Measurements from ENCODE around the gene MYORG. TPM values are rescaled to one million over a fixed set of nuclear protein-coding genes. Genes with fewer than 3 reads are reported as not detected.
A peak's percentile ranks its signal among the peaks of the same experiment; 100 is the strongest.

Gene MYORG
- total and polyA plus RNA-seq, 10 of the 15 experiments (the other 5 are each of a cell fraction or from before 2014, with no cell fraction given) = 0.05 to 0.36 (median 0.10) TPM; not detected in 1

DNA sequence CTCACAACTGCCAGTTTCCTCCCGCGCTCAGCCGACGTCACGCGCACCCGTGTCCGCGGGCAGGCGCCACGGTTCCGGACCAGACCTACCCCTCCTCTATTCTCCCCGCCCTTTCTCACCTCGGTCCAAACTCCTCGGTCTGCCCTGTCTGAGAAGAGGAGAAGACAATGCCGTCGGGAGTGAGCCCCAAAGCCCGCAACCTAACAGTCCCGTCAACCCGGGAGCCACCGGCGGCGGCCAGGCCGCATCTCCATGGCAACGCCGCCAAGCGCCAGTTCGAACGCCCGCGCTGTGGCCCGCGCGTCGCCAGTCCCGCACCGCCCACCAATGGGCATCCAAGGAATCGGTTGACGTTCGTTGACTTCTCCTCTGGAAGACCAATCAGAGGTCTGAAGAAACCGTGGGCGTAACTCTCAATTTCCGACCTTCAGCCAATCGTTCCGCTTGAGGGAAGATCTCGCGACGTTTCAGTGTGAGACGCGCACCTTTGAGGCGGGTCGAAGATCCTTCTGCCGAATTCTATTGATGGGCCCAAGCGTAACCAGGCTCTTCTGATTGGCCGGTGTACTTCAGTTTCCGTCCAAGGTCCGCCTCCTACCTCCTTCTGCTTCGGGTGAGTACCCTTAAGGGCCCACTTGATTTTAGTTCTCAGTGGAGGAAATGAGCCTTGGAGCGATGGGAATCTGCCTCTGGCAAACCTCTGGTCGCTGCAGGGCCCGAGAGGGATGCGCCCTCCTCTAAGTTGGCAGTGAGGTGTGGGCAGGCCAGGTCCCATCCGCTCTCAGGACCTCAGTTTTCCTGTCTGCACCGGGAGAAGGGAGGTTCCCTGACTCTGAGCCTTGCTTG lies 47.5 kb downstream of the MYORG start, which contains the start of the genes KIF24 and NUDT2 (continued):
- TF ChIP-seq, protein P1, sequence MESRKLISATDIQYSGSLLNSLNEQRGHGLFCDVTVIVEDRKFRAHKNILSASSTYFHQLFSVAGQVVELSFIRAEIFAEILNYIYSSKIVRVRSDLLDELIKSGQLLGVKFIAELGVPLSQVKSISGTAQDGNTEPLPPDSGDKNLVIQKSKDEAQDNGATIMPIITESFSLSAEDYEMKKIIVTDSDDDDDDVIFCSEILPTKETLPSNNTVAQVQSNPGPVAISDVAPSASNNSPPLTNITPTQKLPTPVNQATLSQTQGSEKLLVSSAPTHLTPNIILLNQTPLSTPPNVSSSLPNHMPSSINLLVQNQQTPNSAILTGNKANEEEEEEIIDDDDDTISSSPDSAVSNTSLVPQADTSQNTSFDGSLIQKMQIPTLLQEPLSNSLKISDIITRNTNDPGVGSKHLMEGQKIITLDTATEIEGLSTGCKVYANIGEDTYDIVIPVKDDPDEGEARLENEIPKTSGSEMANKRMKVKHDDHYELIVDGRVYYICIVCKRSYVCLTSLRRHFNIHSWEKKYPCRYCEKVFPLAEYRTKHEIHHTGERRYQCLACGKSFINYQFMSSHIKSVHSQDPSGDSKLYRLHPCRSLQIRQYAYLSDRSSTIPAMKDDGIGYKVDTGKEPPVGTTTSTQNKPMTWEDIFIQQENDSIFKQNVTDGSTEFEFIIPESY (IDR thresholded peaks at IDR 0.05) = no peak
- TF ChIP-seq SREBF2 (IDR thresholded peaks at IDR 0.05; ENCODE audit: low read length) (no peak), MYC (IDR thresholded peaks at IDR 0.05; ENCODE audit: insufficient read depth, insufficient read length, insufficient replicate concordance, low read length, severe bottlenecking) (no peak), EED (IDR thresholded peaks at IDR 0.05; ENCODE audit: low read depth) (peak; percentile 50; the same call in 1 of the 2 replicates)

DNA sequence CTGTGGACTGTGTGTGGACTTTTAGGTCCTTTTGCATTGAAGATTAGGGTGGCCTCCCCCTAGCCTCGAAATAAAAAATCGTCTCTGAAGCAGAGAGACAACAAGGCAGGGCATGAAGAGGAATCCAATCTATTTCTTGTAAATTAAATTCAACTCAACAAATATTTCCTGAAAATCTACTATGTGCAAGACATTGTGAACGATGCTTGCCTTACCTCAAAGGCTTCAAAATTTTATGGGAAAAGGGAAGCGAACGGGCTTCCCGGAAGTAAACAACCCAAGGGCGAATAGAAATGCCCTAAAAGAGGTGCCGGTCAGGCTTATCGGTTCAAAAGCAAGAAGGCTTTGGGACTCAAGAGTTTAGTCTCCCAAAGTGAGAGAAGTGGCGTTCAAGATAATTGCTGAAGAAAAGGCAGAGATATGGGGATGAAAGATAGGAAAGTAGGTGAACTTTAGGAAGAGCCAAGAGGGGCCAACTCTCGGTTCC lies 48.2 kb downstream of the MYORG start:
- ChIA-PET POLR2A (interaction anchor here (0.6 to 1.7 kb wide), 3 partner anchors 9 to 150 kb away, joined by 4 read pairs; partner anchors contain the start of gene UBAP1), CTCF (interaction anchor here (0.8 to 1.4 kb wide), 3 partner anchors 51 to 75 kb away, joined by 3 to 5 read pairs (median 3); no protein-coding TSS in a partner anchor), RAD21 (ENCODE audit: unreplicated experiment) (no interaction called here), SMC1A (ENCODE audit: uncharacterized antibody, unreplicated experiment) (interaction anchor here (1.1 kb wide), 1 partner anchor 49 kb away, joined by 3 read pairs; no protein-coding TSS in a partner anchor)
- Histone ChIP-seq H3K9me3 (replicated peaks; ENCODE audit: control insufficient read depth, insufficient read depth, low read length) (no peaks in the 10 kb centered on the region), H3K36me3 (ENCODE audit: control insufficient read depth in 2 of 2, insufficient read depth in 2 of 2, low read length in 1 of 2) (no peaks in the 10 kb centered on the region), H4K20me1 (ENCODE audit: control insufficient read depth, insufficient read depth) (no peaks in the 10 kb centered on the region), H3K9ac (ENCODE audit: control insufficient read depth, insufficient read depth, low read length) (peak overlapping the region; percentile 73), H2AFZ (ENCODE audit: control insufficient read depth, low read depth, low read length) (peak overlapping the region; percentile 94), H3K27ac (ENCODE audit: control insufficient read depth, insufficient read depth) (peak overlapping the region; percentile 82), H3K4me2 (ENCODE audit: control insufficient read depth, insufficient read depth) (peak overlapping the region; percentile 81), H3K4me3 (peak overlapping the region; percentile 84), H3K27me3 (replicated peaks in 1 of 2; ENCODE audit: control insufficient read depth in 2 of 2, insufficient read depth in 2 of 2, low read length in 1 of 2) (no peaks in the 10 kb centered on the region), H3K4me1 (ENCODE audit: control insufficient read depth, insufficient read depth, low read length) (no peaks in the 10 kb centered on the region; the same call in 1 of the 2 replicates), H3K79me2 (ENCODE audit: control insufficient read depth, insufficient read depth, low read length) (peaks cover 11% of the 10 kb centered on the region)
- TSS peak; percentile 84 for BruUV-seq (replicated peaks)
- FAIRE-seq = no peak
- ATAC-seq = no peak
- under 1% methylated on average over 11 of the region's 11 CpGs for WGBS (ENCODE audit: insufficient coverage, insufficient replicate concordance, low lambda C conversion rate, missing lambda C conversion rate)
- in situ Hi-C loops (cut with MboI) = no loop called here
- intact Hi-C loops (cut with micrococcal nuclease; ENCODE audit: unreplicated experiment) = no loop called here
- peak; percentile 5 for DNase-seq (ENCODE audit: low read depth, low spot score)
- TF ChIP-seq TAF1 (IDR thresholded peaks at IDR 0.05; ENCODE audit: borderline replicate concordance, low read depth, low read length) = 0 out of 2 replicates have a peak, but pooled peaks have one; percentile 49
- TF ChIP-seq POLR2AphosphoS2 (IDR thresholded peaks at IDR 0.05; ENCODE audit: low read depth, low read length) = no peak
- no peak for TF ChIP-seq TARDBP (IDR thresholded peaks at IDR 0.05; ENCODE audit: borderline replicate concordance)
- no peak for TF ChIP-seq ZZZ3 (IDR thresholded peaks at IDR 0.05; ENCODE audit: control insufficient read depth, insufficient read length, low read depth)
- TF ChIP-seq TCF12 (IDR thresholded peaks at IDR 0.05; ENCODE audit: low read depth, low read length) = no peak
- no peak for TF ChIP-seq SP1 (IDR thresholded peaks at IDR 0.05; ENCODE audit: low read depth, low read length)
- TF ChIP-seq, protein P2, sequence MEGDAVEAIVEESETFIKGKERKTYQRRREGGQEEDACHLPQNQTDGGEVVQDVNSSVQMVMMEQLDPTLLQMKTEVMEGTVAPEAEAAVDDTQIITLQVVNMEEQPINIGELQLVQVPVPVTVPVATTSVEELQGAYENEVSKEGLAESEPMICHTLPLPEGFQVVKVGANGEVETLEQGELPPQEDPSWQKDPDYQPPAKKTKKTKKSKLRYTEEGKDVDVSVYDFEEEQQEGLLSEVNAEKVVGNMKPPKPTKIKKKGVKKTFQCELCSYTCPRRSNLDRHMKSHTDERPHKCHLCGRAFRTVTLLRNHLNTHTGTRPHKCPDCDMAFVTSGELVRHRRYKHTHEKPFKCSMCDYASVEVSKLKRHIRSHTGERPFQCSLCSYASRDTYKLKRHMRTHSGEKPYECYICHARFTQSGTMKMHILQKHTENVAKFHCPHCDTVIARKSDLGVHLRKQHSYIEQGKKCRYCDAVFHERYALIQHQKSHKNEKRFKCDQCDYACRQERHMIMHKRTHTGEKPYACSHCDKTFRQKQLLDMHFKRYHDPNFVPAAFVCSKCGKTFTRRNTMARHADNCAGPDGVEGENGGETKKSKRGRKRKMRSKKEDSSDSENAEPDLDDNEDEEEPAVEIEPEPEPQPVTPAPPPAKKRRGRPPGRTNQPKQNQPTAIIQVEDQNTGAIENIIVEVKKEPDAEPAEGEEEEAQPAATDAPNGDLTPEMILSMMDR (IDR thresholded peaks at IDR 0.05 in 2 of 3, conservative IDR thresholded peaks at IDR 0.05 in 1 of 3; ENCODE audit: control insufficient read depth in 2 of 3, extremely low read depth in 1 of 3, insufficient read depth in 1 of 3, low read depth in 3 of 3, low read length in 3 of 3) = no peak
- no peak for TF ChIP-seq RUNX3 (IDR thresholded peaks at IDR 0.05; ENCODE audit: low read length)
- TF ChIP-seq ZNF24 (IDR thresholded peaks at IDR 0.05) = no peak
- TF ChIP-seq, protein P3, sequence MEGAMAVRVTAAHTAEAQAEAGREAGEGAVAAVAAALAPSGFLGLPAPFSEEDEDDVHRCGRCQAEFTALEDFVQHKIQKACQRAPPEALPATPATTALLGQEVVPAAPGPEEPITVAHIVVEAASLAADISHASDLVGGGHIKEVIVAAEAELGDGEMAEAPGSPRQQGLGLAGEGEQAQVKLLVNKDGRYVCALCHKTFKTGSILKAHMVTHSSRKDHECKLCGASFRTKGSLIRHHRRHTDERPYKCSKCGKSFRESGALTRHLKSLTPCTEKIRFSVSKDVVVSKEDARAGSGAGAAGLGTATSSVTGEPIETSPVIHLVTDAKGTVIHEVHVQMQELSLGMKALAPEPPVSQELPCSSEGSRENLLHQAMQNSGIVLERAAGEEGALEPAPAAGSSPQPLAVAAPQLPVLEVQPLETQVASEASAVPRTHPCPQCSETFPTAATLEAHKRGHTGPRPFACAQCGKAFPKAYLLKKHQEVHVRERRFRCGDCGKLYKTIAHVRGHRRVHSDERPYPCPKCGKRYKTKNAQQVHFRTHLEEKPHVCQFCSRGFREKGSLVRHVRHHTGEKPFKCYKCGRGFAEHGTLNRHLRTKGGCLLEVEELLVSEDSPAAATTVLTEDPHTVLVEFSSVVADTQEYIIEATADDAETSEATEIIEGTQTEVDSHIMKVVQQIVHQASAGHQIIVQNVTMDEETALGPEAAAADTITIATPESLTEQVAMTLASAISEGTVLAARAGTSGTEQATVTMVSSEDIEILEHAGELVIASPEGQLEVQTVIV (IDR thresholded peaks at IDR 0.05; ENCODE audit: borderline replicate concordance, partially characterized antibody) = no peak
- no peak for TF ChIP-seq HDAC6 (IDR thresholded peaks at IDR 0.05; ENCODE audit: unreplicated experiment)

All from GM12878 (cell line).